HepG2 (cell line): ENCODE results near the gene SEM1. TPM values are rescaled to one million over a fixed set of nuclear protein-coding genes. Genes with fewer than 3 reads are reported as not detected.

ENCODE experiments used
- ATAC-seq: fragments of 200-7000 bp; cut with Tn5 transposase; 3 replicates; pipeline ENCODE4 v1.9.1; 2020; ENCODE audit warnings: mild to moderate bottlenecking, moderate library complexity
- BruUV-seq: library from RNA; stranded (reverse); fragments of 400-500 nt; replicated peaks from 2 replicates; lab custom pipeline; 2021; lab: Mats Ljungman, UMichigan
- CTCF ChIA-PET: fragments of 300-600 bp; formaldehyde crosslinking; extraction: SDS; loops from one replicate; lab custom pipeline; 2021; ENCODE audit warnings: low total read pairs, inconsistent platforms, low intra/inter-chr PET ratio; lab: Yijun Ruan, JAX
- POLR2A ChIA-PET: fragments of 350-600 bp; sonication (Branson Sonifier 250); formaldehyde crosslinking; loops from one replicate; lab custom pipeline; 2020; ENCODE audit warnings: antibody characterized with exemption, inconsistent platforms; lab: Yijun Ruan, JAX
- DNase-seq: peaks from one replicate; pipeline ENCODE4 v3.0.0-alpha.2; 2015; ENCODE audit warnings: low spot score
- FAIRE-seq: peaks from 3 replicates; lab custom pipeline; 2011; peaks lifted over from hg19 to GRCh38; lab: Jason Lieb, UNC
- H2AFZ ChIP-seq: one replicate; pipeline ENCODE4 v1.6.1; 2011; ENCODE audit warnings: low read length, inconsistent platforms
- H3K27ac ChIP-seq: fragments of 300-600 bp; 3 replicates; pipeline ENCODE4 v1.8.0; 2011; ENCODE audit warnings: mixed run types, mild to moderate bottlenecking, mixed read lengths, low read length, inconsistent platforms; ENCODE audit not compliant: insufficient read depth; ENCODE audit errors: extremely low read length
- H3K27me3 ChIP-seq, 2 experiments: fragments of 200-600 bp in 1 of 2; 2 replicates in 1 of 2; 3 replicates in 1 of 2; pipeline versions ENCODE4 v1.6.0 to v1.8.0; 2011; ENCODE audit warnings: low read length in 2 of 2, mild to moderate bottlenecking in 2 of 2, moderate library complexity in 2 of 2, inconsistent platforms in 1 of 2; ENCODE audit not compliant: insufficient read depth in 2 of 2, control insufficient read depth in 1 of 2
- H3K36me3 ChIP-seq, 2 experiments: fragments of 200-600 bp in 1 of 2; replicated peaks in 1 of 2; 2 replicates in 1 of 2; 3 replicates in 1 of 2; pipeline versions ENCODE4 v1.5.1 to v1.8.0; 2011; ENCODE audit warnings: low read length in 2 of 2, inconsistent platforms in 1 of 2; ENCODE audit not compliant: insufficient read depth in 2 of 2, control insufficient read depth in 1 of 2
- H3K4me1 ChIP-seq: 2 replicates; pipeline ENCODE4 v1.5.1; 2012; ENCODE audit warnings: low read length, inconsistent platforms; ENCODE audit not compliant: insufficient read depth
- H3K4me2 ChIP-seq: 2 replicates; pipeline ENCODE4 v1.6.0; 2011; ENCODE audit warnings: low read depth, low read length, inconsistent platforms
- H3K4me3 ChIP-seq, 3 experiments: fragments of 200-600 bp in 1 of 3; sonication (generic), shearing (Covaris generic) in 1 of 3; replicated peaks in 1 of 3; 2 replicates each; pipeline ENCODE4 v1.5.1; 2011 to 2016; ENCODE audit warnings: low read length in 3 of 3, inconsistent platforms in 2 of 3, low read depth in 2 of 3, mild to moderate bottlenecking in 2 of 3, control low read depth in 1 of 3, mixed read lengths in 1 of 3; ENCODE audit not compliant: insufficient read depth in 1 of 3
- H3K79me2 ChIP-seq: one replicate; pipeline ENCODE4 v1.6.1; 2011; ENCODE audit warnings: low read length, inconsistent platforms; ENCODE audit not compliant: insufficient read depth
- H3K9ac ChIP-seq: 2 replicates; pipeline ENCODE4 v1.6.0; 2011; ENCODE audit warnings: mild to moderate bottlenecking, low read depth, low read length, inconsistent platforms; ENCODE audit not compliant: insufficient read depth
- H3K9me3 ChIP-seq: 2 replicates; pipeline ENCODE4 v1.5.1; 2012; ENCODE audit warnings: mild to moderate bottlenecking, low read length
- H4K20me1 ChIP-seq: 2 replicates; pipeline ENCODE4 v1.6.0; 2011; ENCODE audit warnings: inconsistent platforms, mild to moderate bottlenecking, low read length, moderate library complexity; ENCODE audit not compliant: insufficient read depth
- RFX1 ChIP-seq: fragments of 450-650 bp; IDR thresholded peaks from 2 replicates; pipeline ENCODE4 v1.6.1; 2017
- ZNF124 ChIP-seq: sonication (generic); formaldehyde crosslinking; IDR thresholded peaks from 2 replicates; pipeline ENCODE4 v1.4.0; 2020; ENCODE audit warnings: missing genetic modification reagents
- ZSCAN25 ChIP-seq: sonication (generic); formaldehyde crosslinking; IDR thresholded peaks from 2 replicates; pipeline ENCODE4 v1.8.0; 2022; ENCODE audit warnings: mild to moderate bottlenecking, missing genetic modification reagents
- WGBS: methylation state at CpG from one replicate; pipeline ENCODE4 v1.1.6; 2017; ENCODE audit warnings: low lambda C conversion rate; 5-methylcytosine and 5-hydroxymethylcytosine counted together
- in situ Hi-C: cut with HindIII; loops from 2 replicates; pipeline ENCODE4 v1.10.0; 2017; ENCODE audit warnings: low pct_unique_long_range_greater_than_20kb; ENCODE audit not compliant: extremely low pct_ligation_motif_present
- intact Hi-C: fragments of 100-400 bp; cut with micrococcal nuclease; formaldehyde crosslinking; loops from one replicate; pipeline ENCODE4 v1.10.0; 2022; ENCODE audit not compliant: unreplicated experiment
- polyA plus RNA-seq, 8 experiments: library from polyadenylated mRNA; depleted of rRNA in 3 of 8; stranded (reverse) in 7 of 8; unstranded in 1 of 8; fragments of >200 nt; fragmentation: Illumina TruSeq in 4 of 8; extraction: Trizol in 4 of 8; gene quantifications; 2 replicates each; pipeline versions ENCODE4 v1.2.1 to v1.2.3, GENCODE V29; 2011 to 2016; ENCODE audit warnings: low read depth in 4 of 8, missing spikeins in 1 of 8, mixed read lengths in 1 of 8; ENCODE audit not compliant: insufficient read depth in 1 of 8
- total RNA-seq, 5 experiments: library from RNA; depleted of rRNA; stranded (reverse); fragments of >200 nt; fragmentation: Illumina TruSeq; extraction: Trizol; gene quantifications; 2 replicates each; pipeline ENCODE4 v1.2.3, GENCODE V29; 2016; ENCODE audit warnings: low read depth in 1 of 5
- TF ChIP-seq, protein P1 (sequence below): sonication (generic); formaldehyde crosslinking; IDR thresholded peaks from 2 replicates; pipeline ENCODE4 v1.4.0; 2020; ENCODE audit warnings: low read depth, missing genetic modification reagents
- TF ChIP-seq, protein P2 (sequence below): IDR thresholded peaks from 2 replicates; pipeline ENCODE4 v1.6.1; 2018; ENCODE audit warnings: missing genetic modification reagents, mild to moderate bottlenecking, missing compliant biosample characterization

SEM1 gene
- total and polyA plus RNA-seq, 2 of the 13 experiments (the other 11 are each of a cell fraction or from before 2014, with no cell fraction given): 40.7 to 174 TPM

- TF ChIP-seq ZNF124 (CRISPR knock-in tag) (no peak), ZSCAN25 (CRISPR knock-in tag) (no peak), RFX1 (no peak)
- TF ChIP-seq, protein P1, sequence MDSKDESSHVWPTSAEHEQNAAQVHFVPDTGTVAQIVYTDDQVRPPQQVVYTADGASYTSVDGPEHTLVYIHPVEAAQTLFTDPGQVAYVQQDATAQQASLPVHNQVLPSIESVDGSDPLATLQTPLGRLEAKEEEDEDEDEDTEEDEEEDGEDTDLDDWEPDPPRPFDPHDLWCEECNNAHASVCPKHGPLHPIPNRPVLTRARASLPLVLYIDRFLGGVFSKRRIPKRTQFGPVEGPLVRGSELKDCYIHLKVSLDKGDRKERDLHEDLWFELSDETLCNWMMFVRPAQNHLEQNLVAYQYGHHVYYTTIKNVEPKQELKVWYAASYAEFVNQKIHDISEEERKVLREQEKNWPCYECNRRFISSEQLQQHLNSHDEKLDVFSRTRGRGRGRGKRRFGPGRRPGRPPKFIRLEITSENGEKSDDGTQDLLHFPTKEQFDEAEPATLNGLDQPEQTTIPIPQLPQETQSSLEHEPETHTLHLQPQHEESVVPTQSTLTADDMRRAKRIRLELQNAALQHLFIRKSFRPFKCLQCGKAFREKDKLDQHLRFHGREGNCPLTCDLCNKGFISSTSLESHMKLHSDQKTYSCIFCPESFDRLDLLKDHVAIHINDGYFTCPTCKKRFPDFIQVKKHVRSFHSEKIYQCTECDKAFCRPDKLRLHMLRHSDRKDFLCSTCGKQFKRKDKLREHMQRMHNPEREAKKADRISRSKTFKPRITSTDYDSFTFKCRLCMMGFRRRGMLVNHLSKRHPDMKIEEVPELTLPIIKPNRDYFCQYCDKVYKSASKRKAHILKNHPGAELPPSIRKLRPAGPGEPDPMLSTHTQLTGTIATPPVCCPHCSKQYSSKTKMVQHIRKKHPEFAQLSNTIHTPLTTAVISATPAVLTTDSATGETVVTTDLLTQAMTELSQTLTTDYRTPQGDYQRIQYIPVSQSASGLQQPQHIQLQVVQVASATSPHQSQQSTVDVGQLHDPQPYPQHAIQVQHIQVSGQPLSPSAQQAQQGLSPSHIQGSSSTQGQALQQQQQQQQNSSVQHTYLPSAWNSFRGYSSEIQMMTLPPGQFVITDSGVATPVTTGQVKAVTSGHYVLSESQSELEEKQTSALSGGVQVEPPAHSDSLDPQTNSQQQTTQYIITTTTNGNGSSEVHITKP: no peak
- TF ChIP-seq, protein P2, sequence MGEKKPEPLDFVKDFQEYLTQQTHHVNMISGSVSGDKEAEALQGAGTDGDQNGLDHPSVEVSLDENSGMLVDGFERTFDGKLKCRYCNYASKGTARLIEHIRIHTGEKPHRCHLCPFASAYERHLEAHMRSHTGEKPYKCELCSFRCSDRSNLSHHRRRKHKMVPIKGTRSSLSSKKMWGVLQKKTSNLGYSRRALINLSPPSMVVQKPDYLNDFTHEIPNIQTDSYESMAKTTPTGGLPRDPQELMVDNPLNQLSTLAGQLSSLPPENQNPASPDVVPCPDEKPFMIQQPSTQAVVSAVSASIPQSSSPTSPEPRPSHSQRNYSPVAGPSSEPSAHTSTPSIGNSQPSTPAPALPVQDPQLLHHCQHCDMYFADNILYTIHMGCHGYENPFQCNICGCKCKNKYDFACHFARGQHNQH (CRISPR knock-in tag): no peak
- intact Hi-C loops (no loop called here), in situ Hi-C loops (no loop called here)
- Histone ChIP-seq H2AFZ (no peak overlapping the region), H4K20me1 (no peaks in the 10 kb centered on the region), H3K79me2 (peaks cover 3% of the 10 kb centered on the region), H3K27ac (no peak overlapping the region), H3K36me3 (peaks cover 1 to 15% of the 10 kb centered on the region in 2 experiments; a peak in 3 of 5 replicates), H3K9ac (no peak overlapping the region), H3K4me3 (no peak overlapping the region), H3K4me2 (no peak overlapping the region), H3K27me3 (no peaks in the 10 kb centered on the region), H3K9me3 (no peaks in the 10 kb centered on the region), H3K4me1 (no peaks in the 10 kb centered on the region)
- FAIRE-seq: no peak
- BruUV-seq: no TSS peak
- POLR2A ChIA-PET: no interaction called here
- 100% methylated on average over 1 of the region's 1 CpG for WGBS
- CTCF ChIA-PET: no interaction called here
- no peak for DNase-seq
- ATAC-seq: no peak
Observed at GRCh38 chr7:96685755-96686154, 23.9 kb downstream of the SEM1 start.
